ENCODE measurements around the gene CIT.

CIT gene

GRCh38 chr12:119911182-119911581 lies 34.1 kb upstream of the CIT start:
- Histone ChIP-seq H3K9me2 (replicated peaks; ENCODE audit: low read depth, low read length) (no peaks in the 10 kb centered on the region), H2AFZ (ENCODE audit: low read length) (no peak overlapping the region), H3K4me1 (ENCODE audit: insufficient read depth, low read length, poor library complexity, severe bottlenecking) (no peaks in the 10 kb centered on the region), H3K9me3 (ENCODE audit: insufficient read depth, low read depth, low read length) (no peaks in the 10 kb centered on the region), H4K20me1 (ENCODE audit: insufficient read depth, low read length, poor library complexity, severe bottlenecking) (no peaks in the 10 kb centered on the region), H3K4me2 (ENCODE audit: low read depth, low read length, poor library complexity, severe bottlenecking) (no peak overlapping the region), H3K27me3 (ENCODE audit: insufficient read depth, low read length, poor library complexity, severe bottlenecking) (no peaks in the 10 kb centered on the region), H3F3A (ENCODE audit: low read depth) (no peaks in the 10 kb centered on the region), H3K4me3 (ENCODE audit: low read length, poor library complexity, severe bottlenecking) (no peak overlapping the region), H3K9ac (ENCODE audit: low read depth, low read length, poor library complexity, severe bottlenecking) (no peak overlapping the region), H3K79me2 (ENCODE audit: insufficient read depth, low read length) (no peaks in the 10 kb centered on the region), H3K36me3 (ENCODE audit: insufficient read depth, low read length) (no peaks in the 10 kb centered on the region)
- no peak for TF ChIP-seq EZH2phosphoT487 (IDR thresholded peaks at IDR 0.05; ENCODE audit: borderline replicate concordance)
- no peak for TF ChIP-seq CTCF (conservative IDR thresholded peaks at IDR 0.05; ENCODE audit: low read length)

GRCh38 chr12:119910586-119910985 lies 33.5 kb upstream of the CIT start:
- Histone ChIP-seq H3K4me2 (ENCODE audit: low read depth, low read length, poor library complexity, severe bottlenecking) (no peak overlapping the region), H3K36me3 (ENCODE audit: insufficient read depth, low read length) (no peaks in the 10 kb centered on the region), H3K27me3 (ENCODE audit: insufficient read depth, low read length, poor library complexity, severe bottlenecking) (no peaks in the 10 kb centered on the region), H4K20me1 (ENCODE audit: insufficient read depth, low read length, poor library complexity, severe bottlenecking) (no peaks in the 10 kb centered on the region), H3K9me2 (replicated peaks; ENCODE audit: low read depth, low read length) (no peaks in the 10 kb centered on the region), H3K4me1 (ENCODE audit: insufficient read depth, low read length, poor library complexity, severe bottlenecking) (no peaks in the 10 kb centered on the region), H3K4me3 (ENCODE audit: low read length, poor library complexity, severe bottlenecking) (no peak overlapping the region), H3K79me2 (ENCODE audit: insufficient read depth, low read length) (no peaks in the 10 kb centered on the region), H3K9me3 (ENCODE audit: insufficient read depth, low read depth, low read length) (no peaks in the 10 kb centered on the region), H3F3A (ENCODE audit: low read depth) (no peaks in the 10 kb centered on the region), H2AFZ (ENCODE audit: low read length) (no peak overlapping the region), H3K9ac (ENCODE audit: low read depth, low read length, poor library complexity, severe bottlenecking) (no peak overlapping the region)
- TF ChIP-seq EZH2phosphoT487 (IDR thresholded peaks at IDR 0.05; ENCODE audit: borderline replicate concordance): no peak
- TF ChIP-seq CTCF (conservative IDR thresholded peaks at IDR 0.05; ENCODE audit: low read length): no peak

- peak overlapping the region; percentile 57 for H2AFZ ChIP-seq (ENCODE audit: low read length)
- H3K36me3 ChIP-seq (ENCODE audit: insufficient read depth, low read length): no peaks in the 10 kb centered on the region
- H3K4me1 ChIP-seq (ENCODE audit: insufficient read depth, low read length, poor library complexity, severe bottlenecking): no peaks in the 10 kb centered on the region
- no peak overlapping the region for H3K4me2 ChIP-seq (ENCODE audit: low read depth, low read length, poor library complexity, severe bottlenecking)
- H3K9me2 ChIP-seq (replicated peaks; ENCODE audit: low read depth, low read length): no peaks in the 10 kb centered on the region
- no peaks in the 10 kb centered on the region for H3K9me3 ChIP-seq (ENCODE audit: insufficient read depth, low read depth, low read length)
- H4K20me1 ChIP-seq (ENCODE audit: insufficient read depth, low read length, poor library complexity, severe bottlenecking): no peaks in the 10 kb centered on the region
- H3K9ac ChIP-seq (ENCODE audit: low read depth, low read length, poor library complexity, severe bottlenecking): no peak overlapping the region
- H3K27me3 ChIP-seq (ENCODE audit: insufficient read depth, low read length, poor library complexity, severe bottlenecking): no peaks in the 10 kb centered on the region
- H3F3A ChIP-seq (ENCODE audit: low read depth): no peaks in the 10 kb centered on the region
- TF ChIP-seq CTCF (conservative IDR thresholded peaks at IDR 0.05; ENCODE audit: low read length) (peak; percentile 97), EZH2phosphoT487 (IDR thresholded peaks at IDR 0.05; ENCODE audit: borderline replicate concordance) (no peak)
- no peak overlapping the region for H3K4me3 ChIP-seq (ENCODE audit: low read length, poor library complexity, severe bottlenecking)
- no peaks in the 10 kb centered on the region for H3K79me2 ChIP-seq (ENCODE audit: insufficient read depth, low read length)
Measured at GRCh38 chr12:119902084-119902509, 25.0 kb upstream of the CIT start.
